B cell (primary cell): ENCODE measurements around the gene ZNF423.

Source experiments
- CTCF ChIP-seq: fragments of 200-600 bp; IDR thresholded peaks from one replicate; pipeline ENCODE4 v1.8.0; 2022; ENCODE audit warnings: antibody characterized with exemption, mild to moderate bottlenecking
- EZH2 ChIP-seq: IDR thresholded peaks from 2 replicates; pipeline ENCODE4 v1.6.1; 2012; ENCODE audit warnings: borderline replicate concordance, low read depth, mild to moderate bottlenecking, moderate library complexity, low read length; ENCODE audit not compliant: insufficient read depth, poor library complexity, severe bottlenecking

GRCh38 chr16:49684696-49685095 is 171.2 kb downstream of the ZNF423 start:
- TF ChIP-seq CTCF (no peak), EZH2 (no peak)
